ENCODE results near the gene HOXB9.

- TF ChIP-seq, protein P1, sequence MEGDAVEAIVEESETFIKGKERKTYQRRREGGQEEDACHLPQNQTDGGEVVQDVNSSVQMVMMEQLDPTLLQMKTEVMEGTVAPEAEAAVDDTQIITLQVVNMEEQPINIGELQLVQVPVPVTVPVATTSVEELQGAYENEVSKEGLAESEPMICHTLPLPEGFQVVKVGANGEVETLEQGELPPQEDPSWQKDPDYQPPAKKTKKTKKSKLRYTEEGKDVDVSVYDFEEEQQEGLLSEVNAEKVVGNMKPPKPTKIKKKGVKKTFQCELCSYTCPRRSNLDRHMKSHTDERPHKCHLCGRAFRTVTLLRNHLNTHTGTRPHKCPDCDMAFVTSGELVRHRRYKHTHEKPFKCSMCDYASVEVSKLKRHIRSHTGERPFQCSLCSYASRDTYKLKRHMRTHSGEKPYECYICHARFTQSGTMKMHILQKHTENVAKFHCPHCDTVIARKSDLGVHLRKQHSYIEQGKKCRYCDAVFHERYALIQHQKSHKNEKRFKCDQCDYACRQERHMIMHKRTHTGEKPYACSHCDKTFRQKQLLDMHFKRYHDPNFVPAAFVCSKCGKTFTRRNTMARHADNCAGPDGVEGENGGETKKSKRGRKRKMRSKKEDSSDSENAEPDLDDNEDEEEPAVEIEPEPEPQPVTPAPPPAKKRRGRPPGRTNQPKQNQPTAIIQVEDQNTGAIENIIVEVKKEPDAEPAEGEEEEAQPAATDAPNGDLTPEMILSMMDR (IDR thresholded peaks at IDR 0.05): peak; percentile 100
- TF ChIP-seq POLR2AphosphoS5 (IDR thresholded peaks at IDR 0.05; ENCODE audit: low read depth, low read length) (peak; percentile 96), SIN3A (IDR thresholded peaks at IDR 0.05; ENCODE audit: borderline replicate concordance, insufficient read depth, low read depth, low read length) (peak; percentile 91; the same call in 1 of the 2 replicates), REST (IDR thresholded peaks at IDR 0.05; ENCODE audit: insufficient read depth in 1 of 2, low read depth in 2 of 2, low read length in 1 of 2) (peak in 1 of 2 experiments; percentile 36; a peak in 1 of 4 replicates)
Observed at GRCh38 chr17:48593840-48594537, 32.2 kb downstream of the HOXB9 start.

All from Panc1 (cell line).